Small intestine (tissue), 7 donors: Measurements from ENCODE around the gene NBDY. TPM values are rescaled to one million over a fixed set of nuclear protein-coding genes. Genes with fewer than 3 reads are reported as not detected.
"Not testable (repeated sequence)": the region's sequence is repeated elsewhere in the genome, so short reads cannot be mapped to it uniquely, and the experiment has no call there.

Source experiments
- DNase-seq, 2 donors: peaks; one replicate each; pipeline versions ENCODE4 v3.0.0 to v3.0.0-alpha.2; 2013
- FAIRE-seq: peaks from 2 replicates; lab custom pipeline; 2012; peaks lifted over from hg19 to GRCh38; lab: Jason Lieb, UNC
- H3K27ac ChIP-seq, 3 donors: one replicate each; pipeline ENCODE4 v1.5.1; 2013; ENCODE audit warnings: low read length in 2 of 3, mild to moderate bottlenecking in 2 of 3, control low read depth in 1 of 3, inconsistent platforms in 1 of 3, low read depth in 1 of 3, moderate library complexity in 1 of 3
- H3K27me3 ChIP-seq, 3 donors: one replicate each; pipeline ENCODE4 v1.6.1; 2013; ENCODE audit warnings: low read length in 3 of 3, inconsistent platforms in 1 of 3; ENCODE audit not compliant: control insufficient read depth in 3 of 3, insufficient read depth in 3 of 3
- H3K36me3 ChIP-seq, 3 donors: one replicate each; pipeline ENCODE4 v1.6.1; 2013; ENCODE audit warnings: low read length in 3 of 3, inconsistent platforms in 1 of 3, low read depth in 1 of 3, mild to moderate bottlenecking in 1 of 3, moderate library complexity in 1 of 3; ENCODE audit not compliant: control insufficient read depth in 3 of 3, insufficient read depth in 2 of 3
- H3K4me1 ChIP-seq, 3 donors: one replicate each; pipeline ENCODE4 v1.6.1; 2013; ENCODE audit warnings: low read length in 2 of 3, inconsistent platforms in 1 of 3, low read depth in 1 of 3, mild to moderate bottlenecking in 1 of 3, moderate library complexity in 1 of 3; ENCODE audit not compliant: control insufficient read depth in 3 of 3, insufficient read depth in 2 of 3
- H3K4me3 ChIP-seq, 3 donors: one replicate each; pipeline ENCODE4 v1.5.1; 2013; ENCODE audit warnings: low read length in 3 of 3, control low read depth in 1 of 3, inconsistent platforms in 1 of 3, low read depth in 1 of 3, mild to moderate bottlenecking in 1 of 3, moderate library complexity in 1 of 3
- H3K9me3 ChIP-seq, 2 donors: one replicate each; pipeline ENCODE4 v1.6.1; 2013; ENCODE audit warnings: low read depth in 1 of 2, low read length in 1 of 2; ENCODE audit not compliant: control insufficient read depth in 2 of 2, insufficient read depth in 1 of 2
- WGBS, 3 donors: extraction: QIAGEN DNeasy Blood & Tissue Kit; methylation state at CpG; one replicate each; pipeline ENCODE4 v1.1.7; 2013; 5-methylcytosine and 5-hydroxymethylcytosine counted together
- polyA plus RNA-seq, 4 donors: library from polyadenylated mRNA; stranded (reverse) in 3 of 4; unstranded in 1 of 4; fragments of 200-250 nt in 3 of 4; fragments of 120-200 nt in 1 of 4; gene quantifications; one replicate each; pipeline versions ENCODE4 v1.2.1 to v1.2.3, GENCODE V29; 2013
- donor health status: healthy with polysubstance abuse.
- donor health status: control.
- donor health status: control.
- donor health status: Bipolar disorder and iron deficiency.
- donor health status: healthy.

Gene NBDY
- polyA plus RNA-seq, 4 donors, result 11.9 to 39.6 (median 20.9) TPM

DNA sequence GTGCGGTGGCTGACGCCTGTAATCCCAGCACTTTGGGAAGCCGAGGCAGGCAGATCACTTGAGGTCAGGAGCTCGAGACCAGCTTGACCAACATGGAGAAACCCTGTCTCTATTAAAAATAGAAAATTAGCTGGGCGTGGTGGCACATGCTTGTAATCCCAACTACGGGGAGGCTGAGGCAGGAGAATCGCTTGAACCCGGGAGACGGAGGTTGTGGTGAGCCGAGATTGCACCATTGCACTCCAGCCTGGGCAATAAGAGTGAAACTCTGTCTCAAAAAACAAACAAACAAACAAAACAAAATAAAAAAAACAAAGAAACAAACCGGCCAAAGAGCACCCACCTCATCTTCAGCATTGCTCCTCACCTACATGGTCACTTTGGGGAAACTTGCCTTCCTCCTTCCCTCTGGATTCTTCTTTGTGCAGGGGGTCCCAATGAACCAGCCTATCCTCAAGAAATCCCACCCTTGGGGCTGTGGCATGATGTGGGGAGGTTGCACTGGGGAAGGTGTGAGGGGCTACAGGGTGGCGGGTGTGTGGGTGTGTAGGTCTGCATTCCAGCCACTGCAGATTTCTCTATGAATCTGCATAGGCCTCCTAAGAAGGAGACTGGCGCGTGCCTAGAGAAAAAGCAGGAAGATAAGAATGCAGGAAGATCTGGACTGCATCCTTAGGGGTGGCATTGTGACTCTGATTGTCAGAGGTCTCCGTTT lies 31.5 kb downstream of the NBDY start:
- not testable (repeated sequence) for DNase-seq, H3K9me3 ChIP-seq, H3K4me1 ChIP-seq, H3K4me3 ChIP-seq, FAIRE-seq, H3K27ac ChIP-seq, H3K27me3 ChIP-seq
- WGBS, 3 donors, result 75 to 92% (median 91%) methylated on average over 14 to 15 of the region's 15 CpGs
- H3K36me3 ChIP-seq, result peaks cover 0 to 10% (median 0%) of the 10 kb centered on the region in 3 donors

DNA sequence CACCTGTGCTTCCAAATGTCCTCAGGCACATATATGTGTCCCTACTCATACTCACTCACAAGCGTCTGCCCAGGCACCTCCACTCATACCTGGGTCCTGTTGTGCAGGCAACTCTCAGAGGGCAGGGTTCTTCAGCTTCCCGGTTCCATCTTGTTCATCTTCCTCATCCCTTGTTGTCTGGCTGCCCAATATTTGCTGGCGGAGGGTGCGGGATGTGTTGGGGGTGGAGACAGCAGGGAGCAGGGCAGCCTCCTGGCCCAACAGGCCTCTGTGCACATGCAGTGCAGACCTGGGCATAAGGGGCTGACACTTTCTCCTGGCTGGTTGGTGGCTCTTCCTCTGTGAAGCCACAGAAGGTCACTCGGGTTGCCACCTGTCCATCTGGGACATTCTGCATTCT lies 32.1 kb downstream of the NBDY start:
- 74 to 89% (median 85%) methylated on average over 5 of the region's 5 CpGs for WGBS, 3 donors
- H3K27me3 ChIP-seq, result no peaks in the 10 kb centered on the region
- FAIRE-seq (no peak), DNase-seq (no peak)
- no peaks in the 10 kb centered on the region for H3K9me3 ChIP-seq
- no peaks in the 10 kb centered on the region for H3K4me1 ChIP-seq
- H3K36me3 ChIP-seq, result peaks cover 0 to 12% (median 0%) of the 10 kb centered on the region in 3 donors
- H3K27ac ChIP-seq, result no peak overlapping the region
- H3K4me3 ChIP-seq, result no peak overlapping the region

GRCh38 chrX:56762220-56762619 lies 33.2 kb downstream of the NBDY start:
- no peak for DNase-seq
- Histone ChIP-seq H3K27ac (no peak overlapping the region), H3K4me3 (no peak overlapping the region), H3K36me3 (peaks cover 0 to 22% (median 0%) of the 10 kb centered on the region in 3 donors), H3K27me3 (no peaks in the 10 kb centered on the region), H3K9me3 (no peaks in the 10 kb centered on the region), H3K4me1 (no peaks in the 10 kb centered on the region)
- 48 to 51% (median 48%) methylated on average over 3 of the region's 3 CpGs for WGBS, 3 donors
- FAIRE-seq, result no peak

DNA sequence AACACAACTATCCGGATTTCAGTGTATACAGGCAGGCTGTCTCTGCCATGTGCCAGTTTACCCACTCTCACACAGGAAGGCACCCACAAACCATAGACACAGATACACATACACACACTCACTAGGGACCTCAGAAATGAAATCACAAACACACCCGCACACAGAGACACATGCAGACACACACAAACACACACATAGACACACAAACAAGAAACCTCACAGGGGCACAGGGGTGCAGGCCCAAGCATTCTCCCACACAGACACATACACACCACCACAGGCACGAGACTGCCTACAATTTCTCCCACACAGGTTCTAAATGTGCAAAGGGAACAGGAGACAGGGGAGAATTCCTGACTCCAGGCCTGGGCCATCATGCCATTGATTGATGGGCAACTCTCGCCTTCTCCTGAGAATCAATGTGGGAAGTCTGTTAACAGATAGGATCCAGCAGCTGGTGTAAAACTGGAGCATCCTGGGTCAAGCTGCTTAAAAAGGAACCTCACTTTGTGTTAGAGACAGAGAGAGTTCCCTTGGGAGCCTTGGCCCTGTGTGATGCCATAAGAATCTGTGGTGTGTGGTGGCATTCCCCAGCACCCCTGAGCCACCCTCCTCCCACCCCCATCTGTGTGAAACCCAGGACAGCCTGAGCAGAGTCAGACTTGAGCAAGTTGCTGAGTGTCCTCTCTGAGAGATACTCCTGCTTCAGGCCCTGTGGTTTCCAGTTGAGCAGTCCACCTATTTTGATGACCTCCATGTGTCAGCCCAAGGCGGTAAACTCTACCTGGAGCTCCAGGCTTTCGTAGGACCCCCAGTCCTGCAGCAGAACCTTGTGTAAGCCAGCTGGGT lies 33.9 kb downstream of the NBDY start:
- Histone ChIP-seq H3K4me3 (no peak overlapping the region), H3K4me1 (no peaks in the 10 kb centered on the region), H3K9me3 (no peaks in the 10 kb centered on the region), H3K36me3 (peaks cover 0 to 25% (median 0%) of the 10 kb centered on the region in 3 donors), H3K27ac (no peak overlapping the region), H3K27me3 (no peaks in the 10 kb centered on the region)
- 77 to 81% (median 79%) methylated on average over 6 of the region's 6 CpGs for WGBS, 3 donors
- FAIRE-seq (no peak), DNase-seq (no peak)

GRCh38 chrX:56763556-56764152 lies 34.6 kb downstream of the NBDY start:
- no peaks in the 10 kb centered on the region for H3K4me1 ChIP-seq
- H3K27me3 ChIP-seq, result no peaks in the 10 kb centered on the region
- peak overlapping the region in 1 of 3 donors; percentile 36 for H3K4me3 ChIP-seq
- 51 to 78% (median 69%) methylated on average over 10 to 11 of the region's 11 CpGs for WGBS, 3 donors
- DNase-seq (no peak), FAIRE-seq (no peak)
- peak overlapping the region in 1 of 3 donors; percentile 28 for H3K27ac ChIP-seq
- H3K9me3 ChIP-seq, result no peaks in the 10 kb centered on the region
- peaks cover 0 to 23% (median 0%) of the 10 kb centered on the region in 3 donors for H3K36me3 ChIP-seq

DNA sequence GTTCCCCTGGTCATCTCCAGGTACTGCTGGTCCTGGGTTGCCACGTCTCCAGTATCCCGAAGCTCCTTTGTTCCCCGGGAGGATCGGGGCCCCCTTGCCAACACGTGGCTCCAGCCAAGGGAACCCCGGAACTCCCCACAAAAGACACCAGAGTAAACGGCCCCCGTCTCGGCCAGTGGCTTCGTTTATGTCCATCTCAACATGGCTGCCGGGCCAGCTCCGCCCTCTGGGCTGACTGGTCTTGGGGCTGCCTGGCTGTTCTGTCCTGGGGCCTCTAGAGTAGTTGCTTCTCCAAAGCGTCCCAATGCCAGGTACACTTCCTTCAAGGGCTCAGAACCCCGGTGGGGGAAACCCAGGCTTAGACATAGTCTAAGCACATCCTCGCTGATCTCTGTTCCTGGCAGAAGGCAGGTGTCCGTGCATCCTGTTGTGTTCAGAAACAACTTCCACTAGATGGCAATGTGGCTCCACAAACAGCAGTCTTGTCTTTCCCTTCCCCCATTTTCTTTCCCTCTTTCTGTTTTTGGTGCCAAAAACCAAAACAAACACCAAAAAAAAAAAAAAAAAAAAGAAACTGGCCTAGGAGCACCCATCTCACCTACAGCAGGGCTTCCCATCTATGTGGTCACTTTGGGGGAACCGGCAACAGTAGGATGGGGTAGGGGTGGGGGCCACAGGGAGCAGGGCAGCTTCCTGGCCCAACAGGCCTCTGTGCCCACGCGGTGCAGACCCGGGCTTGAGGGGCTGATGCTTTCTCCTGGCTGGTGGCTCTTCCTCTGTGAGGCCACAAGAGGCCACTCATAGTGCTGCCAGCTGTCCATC lies 35.3 kb downstream of the NBDY start:
- 26 to 62% (median 57%) methylated on average over 17 to 20 of the region's 20 CpGs for WGBS, 3 donors
- peak overlapping the region in 1 of 3 donors; percentile 36 for H3K4me3 ChIP-seq

DNA sequence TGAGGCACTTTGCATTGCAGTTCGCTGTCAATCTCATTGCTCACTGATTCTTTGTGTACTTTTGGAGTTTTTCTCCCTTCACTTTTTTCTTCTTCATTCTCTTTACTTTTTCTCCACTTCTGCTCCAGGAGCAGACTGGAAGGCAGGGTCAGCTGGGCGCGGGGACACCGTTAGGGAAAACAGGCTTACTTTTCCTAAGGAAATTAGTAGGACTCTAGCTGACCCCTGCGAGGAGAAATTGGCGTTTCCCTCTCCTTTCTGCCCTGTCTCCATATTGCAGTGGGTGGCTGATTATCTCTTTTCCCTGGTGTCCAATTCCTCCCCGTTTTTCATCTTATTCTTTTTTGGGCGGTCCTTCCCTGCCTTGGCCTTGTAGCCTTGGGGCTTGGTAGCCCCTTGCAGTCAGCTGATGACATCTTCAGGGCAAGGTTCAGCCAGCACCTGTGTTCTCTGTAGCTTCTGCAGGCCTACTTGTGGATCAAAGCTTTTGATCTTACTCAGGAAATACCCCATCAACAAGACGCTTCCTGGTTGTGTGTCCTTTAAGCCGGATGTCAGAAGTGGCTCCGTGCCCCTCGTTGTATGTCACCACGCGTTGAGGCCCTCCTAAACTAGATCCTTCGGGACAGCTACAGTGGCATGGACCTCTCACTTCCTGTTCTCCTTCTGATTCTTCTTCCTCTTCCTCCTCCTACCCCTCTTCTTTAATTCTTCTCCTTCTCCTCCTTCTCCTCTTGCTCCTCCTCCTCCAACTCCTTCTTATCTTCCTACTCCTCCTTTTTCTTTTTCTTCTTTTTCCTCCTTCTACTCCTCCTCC lies 36.1 kb downstream of the NBDY start:
- Histone ChIP-seq H3K36me3 (peaks cover 0 to 23% (median 0%) of the 10 kb centered on the region in 3 donors), H3K4me1 (no peaks in the 10 kb centered on the region), H3K4me3 (no peak overlapping the region), H3K9me3 (no peaks in the 10 kb centered on the region), H3K27ac (peak overlapping the region in 2 of 3 donors; percentile 21 to 60), H3K27me3 (no peaks in the 10 kb centered on the region)
- no peak for FAIRE-seq
- 44 to 69% (median 54%) methylated on average over 15 of the region's 15 CpGs for WGBS, 3 donors
- no peak for DNase-seq

More for the DNA sequence above, 35.3 kb downstream of the NBDY start:
- peak; percentile 39 to 53 for DNase-seq
- H3K27ac ChIP-seq, result peak overlapping the region in 2 of 3 donors; percentile 28 to 60
- H3K9me3 ChIP-seq, result no peaks in the 10 kb centered on the region
- FAIRE-seq, result no peak
- H3K36me3 ChIP-seq, result peaks cover 0 to 23% (median 0%) of the 10 kb centered on the region in 3 donors
- no peaks in the 10 kb centered on the region for H3K27me3 ChIP-seq
- H3K4me1 ChIP-seq, result no peaks in the 10 kb centered on the region
